SU-DHL-6 (cell line): ENCODE measurements around the gene PITHD1.

Experiments used
- EZH2phosphoT487 ChIP-seq: fragments of 200-600 bp; sonication (generic), shearing (Covaris generic); conservative IDR thresholded peaks from 2 replicates; pipeline ENCODE4 v1.6.1; 2018; ENCODE audit warnings: mild to moderate bottlenecking, antibody characterized with exemption, low read length, moderate library complexity, mixed read lengths
- TF ChIP-seq, protein P1 (sequence below): fragments of 200-600 bp; sonication (generic); IDR thresholded peaks from one replicate; pipeline ENCODE4 v1.5.1; 2017; ENCODE audit warnings: antibody characterized with exemption, mild to moderate bottlenecking, low read length, moderate library complexity; ENCODE audit not compliant: insufficient read depth, poor library complexity, severe bottlenecking

DNA sequence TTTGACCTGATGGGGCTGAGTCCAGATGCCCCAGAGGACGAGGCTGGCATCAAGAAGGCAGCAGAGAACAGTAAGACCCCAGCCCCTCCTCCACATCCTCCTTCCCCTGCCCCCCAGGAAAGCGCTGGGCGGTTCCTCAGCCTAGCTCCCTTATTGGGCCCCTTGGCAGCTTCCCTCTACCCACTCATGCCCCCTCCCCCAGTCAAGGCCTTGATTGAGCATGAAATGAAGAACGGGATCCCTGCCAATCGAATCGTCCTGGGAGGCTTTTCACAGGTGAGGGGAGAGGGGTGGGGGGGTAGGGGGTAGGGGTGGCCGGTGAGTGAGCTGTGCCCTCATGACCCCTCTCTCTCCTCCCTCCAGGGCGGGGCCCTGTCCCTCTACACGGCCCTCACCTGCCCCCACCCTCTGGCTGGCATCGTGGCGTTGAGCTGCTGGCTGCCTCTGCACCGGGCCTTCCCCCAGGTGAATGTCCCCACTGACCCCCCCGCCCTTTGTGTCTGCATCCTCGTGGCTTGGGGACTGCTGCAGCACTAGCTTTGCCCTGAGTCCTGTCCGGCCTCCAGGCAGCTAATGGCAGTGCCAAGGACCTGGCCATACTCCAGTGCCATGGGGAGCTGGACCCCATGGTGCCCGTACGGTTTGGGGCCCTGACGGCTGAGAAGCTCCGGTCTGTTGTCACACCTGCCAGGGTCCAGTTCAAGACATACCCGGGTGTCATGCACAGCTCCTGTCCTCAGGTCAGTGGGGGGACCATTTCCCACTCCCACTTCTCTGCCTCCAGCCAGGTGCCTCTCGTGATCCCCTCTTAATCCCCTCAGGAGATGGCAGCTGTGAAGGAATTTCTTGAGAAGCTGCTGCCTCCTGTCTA, 15.9 kb downstream of the PITHD1 start:
- TF ChIP-seq, protein P1, sequence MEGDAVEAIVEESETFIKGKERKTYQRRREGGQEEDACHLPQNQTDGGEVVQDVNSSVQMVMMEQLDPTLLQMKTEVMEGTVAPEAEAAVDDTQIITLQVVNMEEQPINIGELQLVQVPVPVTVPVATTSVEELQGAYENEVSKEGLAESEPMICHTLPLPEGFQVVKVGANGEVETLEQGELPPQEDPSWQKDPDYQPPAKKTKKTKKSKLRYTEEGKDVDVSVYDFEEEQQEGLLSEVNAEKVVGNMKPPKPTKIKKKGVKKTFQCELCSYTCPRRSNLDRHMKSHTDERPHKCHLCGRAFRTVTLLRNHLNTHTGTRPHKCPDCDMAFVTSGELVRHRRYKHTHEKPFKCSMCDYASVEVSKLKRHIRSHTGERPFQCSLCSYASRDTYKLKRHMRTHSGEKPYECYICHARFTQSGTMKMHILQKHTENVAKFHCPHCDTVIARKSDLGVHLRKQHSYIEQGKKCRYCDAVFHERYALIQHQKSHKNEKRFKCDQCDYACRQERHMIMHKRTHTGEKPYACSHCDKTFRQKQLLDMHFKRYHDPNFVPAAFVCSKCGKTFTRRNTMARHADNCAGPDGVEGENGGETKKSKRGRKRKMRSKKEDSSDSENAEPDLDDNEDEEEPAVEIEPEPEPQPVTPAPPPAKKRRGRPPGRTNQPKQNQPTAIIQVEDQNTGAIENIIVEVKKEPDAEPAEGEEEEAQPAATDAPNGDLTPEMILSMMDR = no peak
- TF ChIP-seq EZH2phosphoT487 = no peak
